Endothelial cell (in vitro differentiated cells): ENCODE results near the gene TIGD1. TPM values are rescaled to one million over a fixed set of nuclear protein-coding genes. Genes with fewer than 3 reads are reported as not detected.
"Not testable (repeated sequence)": the region's sequence is repeated elsewhere in the genome, so short reads cannot be mapped to it uniquely, and the experiment has no call there.

ENCODE experiments used
- DNase-seq: peaks from one replicate; pipeline ENCODE4 v3.0.0; 2021; ENCODE audit warnings: low spot score
- H3K27ac Mint-ChIP-seq: one replicate; pipeline ENCODE4 v1.8.0; 2021; ENCODE audit warnings: mixed read lengths, inconsistent platforms; ENCODE audit not compliant: unreplicated experiment
- H3K27me3 Mint-ChIP-seq: one replicate; pipeline ENCODE4 v1.8.0; 2021; ENCODE audit warnings: mild to moderate bottlenecking, moderate library complexity, mixed read lengths, inconsistent platforms; ENCODE audit not compliant: unreplicated experiment
- H3K36me3 Mint-ChIP-seq: one replicate; pipeline ENCODE4 v1.8.0; 2021; ENCODE audit warnings: mild to moderate bottlenecking, low read depth, mixed read lengths, inconsistent platforms; ENCODE audit not compliant: unreplicated experiment
- H3K4me1 Mint-ChIP-seq: one replicate; pipeline ENCODE4 v1.8.0; 2021; ENCODE audit warnings: mild to moderate bottlenecking, mixed read lengths, inconsistent platforms; ENCODE audit not compliant: unreplicated experiment
- H3K4me3 Mint-ChIP-seq: one replicate; pipeline ENCODE4 v1.8.0; 2021; ENCODE audit warnings: mild to moderate bottlenecking, mixed read lengths, inconsistent platforms; ENCODE audit not compliant: unreplicated experiment
- H3K9me3 Mint-ChIP-seq: one replicate; pipeline ENCODE4 v1.8.0; 2021; ENCODE audit warnings: mixed read lengths, inconsistent platforms; ENCODE audit not compliant: unreplicated experiment
- CTCF ChIP-seq: fragments of 200-600 bp; sonication (generic); IDR thresholded peaks from one replicate; pipeline ENCODE4 v1.5.0; 2021; ENCODE audit warnings: antibody characterized with exemption; ENCODE audit not compliant: unreplicated experiment
- total RNA-seq: library from RNA; stranded (reverse); fragmentation: NEBNext Ultra II Directional; extraction: Animal tissue kit (Norgen Biotek cat#: 25700); gene quantifications from one replicate; pipeline ENCODE4 v1.2.1, GENCODE V29; 2021; ENCODE audit not compliant: unreplicated experiment

TIGD1 gene
- total RNA-seq, 1 donor from 2014 or later, result 3.7 TPM

DNA sequence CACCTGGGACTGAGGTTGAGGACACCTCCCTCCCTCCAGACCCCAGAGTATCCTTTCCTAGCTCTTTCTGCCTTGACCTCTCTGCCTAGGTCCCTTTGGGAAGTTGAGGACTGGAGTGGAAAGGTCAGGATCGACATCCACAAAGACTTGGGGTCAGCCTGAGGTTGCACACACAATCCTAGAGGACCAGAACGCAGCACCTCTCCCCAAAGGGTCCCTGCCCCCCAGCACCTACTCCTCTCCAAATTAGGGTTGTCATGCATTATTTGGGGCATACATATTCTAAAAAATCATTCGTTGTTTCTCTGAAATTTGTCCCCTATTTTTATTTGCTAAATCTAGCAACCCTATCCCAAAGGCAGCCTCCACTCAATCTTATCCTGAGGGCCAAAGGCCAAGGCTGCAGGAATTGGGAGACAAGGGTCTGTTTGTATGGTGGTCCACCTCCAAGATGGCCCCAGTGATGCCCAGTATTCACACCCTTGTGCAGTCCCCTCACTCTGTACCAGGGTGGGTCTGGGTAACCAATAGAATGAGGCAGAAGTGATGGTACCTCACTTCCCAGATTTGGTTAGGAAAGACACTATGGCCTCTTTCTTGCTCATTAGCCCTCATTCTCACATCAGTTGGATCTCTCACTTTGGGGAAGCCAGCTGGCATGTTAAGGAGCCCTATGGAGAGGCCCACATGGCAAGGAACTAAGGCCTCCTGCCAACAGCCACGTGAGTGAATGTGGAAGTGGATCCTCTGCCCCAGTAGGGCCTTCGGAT lies 14.4 kb downstream of the TIGD1 start:
- peaks cover 3% of the 10 kb centered on the region for H3K9me3 Mint-ChIP-seq
- TF ChIP-seq CTCF, result no peak
- peaks cover 4% of the 10 kb centered on the region for H3K36me3 Mint-ChIP-seq
- H3K4me1 Mint-ChIP-seq, result peaks cover 5% of the 10 kb centered on the region
- DNase-seq, result no peak
- H3K4me3 Mint-ChIP-seq, result no peak overlapping the region
- H3K27me3 Mint-ChIP-seq, result peaks cover 7% of the 10 kb centered on the region
- no peak overlapping the region for H3K27ac Mint-ChIP-seq

DNA sequence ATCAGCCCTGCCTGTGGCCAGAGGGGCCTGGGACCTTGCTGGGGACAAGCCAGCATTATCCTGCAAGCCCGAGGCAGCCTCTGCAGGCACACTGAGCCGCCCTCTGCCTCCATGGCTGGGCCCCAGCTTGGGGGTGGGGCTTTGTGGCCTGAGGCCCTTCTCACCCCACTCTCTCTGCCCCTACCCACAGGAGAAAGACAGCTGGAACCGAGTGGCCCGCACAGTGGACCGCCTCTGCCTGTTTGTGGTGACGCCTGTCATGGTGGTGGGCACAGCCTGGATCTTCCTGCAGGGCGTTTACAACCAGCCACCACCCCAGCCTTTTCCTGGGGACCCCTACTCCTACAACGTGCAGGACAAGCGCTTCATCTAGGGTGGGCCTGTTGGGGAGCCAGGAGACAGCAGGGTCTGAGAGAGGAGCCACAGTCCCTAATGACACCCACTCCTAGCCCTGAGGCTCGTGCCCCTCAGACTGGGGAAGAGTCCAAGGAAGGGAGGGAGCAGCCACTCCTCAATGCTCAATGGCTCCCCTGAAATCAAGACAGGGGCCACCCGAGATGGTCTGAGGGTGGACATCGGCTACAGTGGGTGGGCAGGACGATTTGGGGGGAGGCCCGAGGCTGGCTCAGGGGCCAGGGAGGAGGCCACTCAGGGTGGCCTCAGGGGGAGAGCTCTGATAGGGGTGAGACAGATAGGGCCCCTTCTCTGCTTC lies 15.3 kb downstream of the TIGD1 start:
- no peak for TF ChIP-seq CTCF
- Mint-ChIP-seq H3K27ac (no peak overlapping the region), H3K36me3 (peaks cover 4% of the 10 kb centered on the region), H3K9me3 (peaks cover 3% of the 10 kb centered on the region), H3K4me3 (no peak overlapping the region), H3K27me3 (peaks cover 7% of the 10 kb centered on the region), H3K4me1 (peaks cover 5% of the 10 kb centered on the region)
- no peak for DNase-seq

DNA sequence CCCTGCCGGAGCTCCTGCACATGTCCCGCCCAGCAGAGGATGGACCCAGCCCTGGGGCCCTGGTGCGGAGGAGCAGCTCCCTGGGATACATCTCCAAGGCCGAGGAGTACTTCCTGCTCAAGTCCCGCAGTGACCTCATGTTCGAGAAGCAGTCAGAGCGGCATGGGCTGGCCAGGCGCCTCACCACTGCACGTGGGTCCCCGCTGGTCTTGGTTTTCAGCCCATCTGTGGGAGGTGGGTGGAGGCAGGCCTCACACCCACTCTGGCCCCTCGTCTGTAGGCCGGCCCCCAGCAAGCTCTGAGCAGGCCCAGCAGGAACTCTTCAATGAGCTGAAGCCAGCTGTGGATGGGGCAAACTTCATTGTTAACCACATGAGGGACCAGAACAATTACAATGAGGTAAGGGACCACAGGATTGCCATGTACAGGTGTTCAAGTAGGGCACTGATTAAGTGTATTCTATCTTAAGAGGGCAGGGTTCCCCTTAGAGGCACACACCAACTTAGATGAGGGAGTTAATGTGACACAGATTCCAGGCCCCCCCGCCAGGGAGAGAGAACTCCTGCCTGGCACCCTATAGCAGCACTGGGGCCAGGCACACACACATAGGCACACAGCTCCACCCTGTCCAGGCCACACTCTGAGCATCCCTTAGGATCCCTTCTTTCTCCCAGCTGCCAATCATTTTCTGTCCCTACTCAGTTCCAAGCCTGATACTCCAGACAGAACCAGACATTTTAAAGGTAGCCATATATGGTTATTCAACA lies 16.2 kb downstream of the TIGD1 start:
- DNase-seq, result no peak
- no peak overlapping the region for H3K27ac Mint-ChIP-seq
- H3K4me3 Mint-ChIP-seq, result no peak overlapping the region
- peaks cover 5% of the 10 kb centered on the region for H3K4me1 Mint-ChIP-seq
- peaks cover 3% of the 10 kb centered on the region for H3K9me3 Mint-ChIP-seq
- peaks cover 6% of the 10 kb centered on the region for H3K27me3 Mint-ChIP-seq
- H3K36me3 Mint-ChIP-seq, result peaks cover 4% of the 10 kb centered on the region
- no peak for TF ChIP-seq CTCF

DNA sequence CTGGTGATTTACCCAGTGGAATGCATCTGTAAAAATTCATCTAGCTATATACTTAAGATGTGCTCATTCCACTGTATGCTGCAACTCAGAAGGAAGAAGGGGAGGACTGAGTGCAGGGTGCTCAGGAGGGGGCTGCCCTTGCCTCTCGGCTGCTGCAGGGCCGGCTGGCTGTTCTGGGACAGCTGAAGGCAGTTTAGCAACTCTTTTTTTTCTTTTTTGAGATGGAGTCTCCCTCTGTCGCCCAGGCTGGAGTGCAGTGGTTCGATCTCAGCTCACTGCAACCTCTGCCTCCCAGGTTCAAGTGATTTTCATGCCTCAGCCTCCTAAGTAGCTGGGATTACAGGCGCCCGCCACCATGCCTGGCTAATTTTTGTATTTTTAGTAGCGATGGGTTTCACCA lies 17.5 kb downstream of the TIGD1 start:
- DNase-seq, H3K9me3 Mint-ChIP-seq, H3K27me3 Mint-ChIP-seq, H3K4me1 Mint-ChIP-seq, H3K4me3 Mint-ChIP-seq, H3K36me3 Mint-ChIP-seq, H3K27ac Mint-ChIP-seq: not testable (repeated sequence)

GRCh38 chr2:232532419-232532818 lies 17.9 kb downstream of the TIGD1 start:
- no peak for TF ChIP-seq CTCF
- no peak overlapping the region for H3K4me3 Mint-ChIP-seq
- no peaks in the 10 kb centered on the region for H3K4me1 Mint-ChIP-seq
- H3K9me3 Mint-ChIP-seq, result peaks cover 3% of the 10 kb centered on the region
- H3K36me3 Mint-ChIP-seq, result peaks cover 4% of the 10 kb centered on the region
- no peak for DNase-seq
- peaks cover 10% of the 10 kb centered on the region for H3K27me3 Mint-ChIP-seq
- no peak overlapping the region for H3K27ac Mint-ChIP-seq
